Activated CD4-positive, alpha-beta T cell treated with anti-CD3 and anti-CD28 coated beads for 4 hours (primary cell): Measurements from ENCODE around the gene KATNAL2.
"Not testable (repeated sequence)": the region's sequence is repeated elsewhere in the genome, so short reads cannot be mapped to it uniquely, and the experiment has no call there.

Experiments used
- DNase-seq, 2 donors: peaks; one replicate each; pipeline ENCODE4 v3.0.0-alpha.2; 2020

The KATNAL2 gene

GRCh38 chr18:46939998-46940571, 22.7 kb downstream of the KATNAL2 start:
- DNase-seq = no peak

- DNase-seq = no peak
Observed at GRCh38 chr18:46942646-46943045, 25.2 kb downstream of the KATNAL2 start.

- peak; percentile 29 to 32 for DNase-seq
Observed at GRCh38 chr18:46946656-46947282, 29.4 kb downstream of the KATNAL2 start.

GRCh38 chr18:46950064-46950656, 32.8 kb downstream of the KATNAL2 start:
- DNase-seq = no peak

- DNase-seq = no peak
Observed at GRCh38 chr18:46953195-46953594, 35.8 kb downstream of the KATNAL2 start.

- DNase-seq = no peak
Observed at GRCh38 chr18:46958209-46958608, 40.8 kb downstream of the KATNAL2 start.

GRCh38 chr18:46963656-46964578, 46.5 kb downstream of the KATNAL2 start:
- not testable (repeated sequence) for DNase-seq

- not testable (repeated sequence) for DNase-seq
Observed at GRCh38 chr18:46964579-46965293, 47.3 kb downstream of the KATNAL2 start.

GRCh38 chr18:46966266-46966665, 48.9 kb downstream of the KATNAL2 start:
- DNase-seq = not testable (repeated sequence)

GRCh38 chr18:46969551-46969950, 52.1 kb downstream of the KATNAL2 start:
- not testable (repeated sequence) for DNase-seq

- not testable (repeated sequence) for DNase-seq
Observed at GRCh38 chr18:47019870-47020269, 102.5 kb downstream of the KATNAL2 start.

- DNase-seq = not testable (repeated sequence)
Observed at GRCh38 chr18:47020757-47021156, 103.4 kb downstream of the KATNAL2 start.

GRCh38 chr18:47022821-47023220, 105.4 kb downstream of the KATNAL2 start:
- DNase-seq = not testable (repeated sequence)

GRCh38 chr18:47023769-47024465, 106.5 kb downstream of the KATNAL2 start:
- not testable (repeated sequence) for DNase-seq

- DNase-seq = not testable (repeated sequence)
Observed at GRCh38 chr18:47025557-47026174, 108.3 kb downstream of the KATNAL2 start.

- DNase-seq = not testable (repeated sequence)
Observed at GRCh38 chr18:47028738-47029137, 111.3 kb downstream of the KATNAL2 start.

GRCh38 chr18:47029684-47030353, 112.4 kb downstream of the KATNAL2 start:
- not testable (repeated sequence) for DNase-seq

- not testable (repeated sequence) for DNase-seq
Observed at GRCh38 chr18:47030887-47031286, 113.5 kb downstream of the KATNAL2 start.

- no peak for DNase-seq
Observed at GRCh38 chr18:47032945-47033344, 115.5 kb downstream of the KATNAL2 start.

GRCh38 chr18:47034591-47034990, 117.2 kb downstream of the KATNAL2 start:
- DNase-seq = not testable (repeated sequence)
